Endothelial cell of umbilical vein (primary cell): ENCODE results near the gene SMPX. TPM values are rescaled to one million over a fixed set of nuclear protein-coding genes. Genes with fewer than 3 reads are reported as not detected.

Experiments used
- BruUV-seq: library from RNA; stranded (reverse); fragments of 400-500 nt; replicated peaks from 2 replicates; lab custom pipeline; 2021; lab: Mats Ljungman, UMichigan
- CTCF ChIA-PET: fragments of 300-600, 350-600 bp; sonication (Branson Sonifier 250); formaldehyde crosslinking; loops from one replicate; lab custom pipeline; 2021; ENCODE audit warnings: antibody characterized with exemption, inconsistent platforms; lab: Charles Lee
- POLR2A ChIA-PET: fragments of 300-600, 350-600 bp; sonication (Branson Sonifier 250); formaldehyde crosslinking; loops from one replicate; lab custom pipeline; 2021; ENCODE audit warnings: antibody characterized with exemption, inconsistent platforms; lab: Charles Lee
- DNase-seq: peaks from one replicate; pipeline ENCODE4 v3.0.0-alpha.2; 2011; ENCODE audit warnings: low read depth, low spot score
- FAIRE-seq: peaks from 2 replicates; lab custom pipeline; 2011; peaks lifted over from hg19 to GRCh38; lab: Jason Lieb, UNC
- H2AFZ ChIP-seq: 2 replicates; pipeline ENCODE4 v1.6.0; 2012; ENCODE audit warnings: low read depth, low read length, control low read depth, inconsistent platforms
- H3K27ac ChIP-seq: 2 replicates; pipeline ENCODE4 v1.5.1; 2011; ENCODE audit warnings: low read depth, mild to moderate bottlenecking, control low read depth, low read length, moderate library complexity; ENCODE audit not compliant: insufficient read depth
- H3K27me3 ChIP-seq, 2 experiments: 2 replicates each; pipeline versions ENCODE4 v1.6.0 to v1.6.1; 2011; ENCODE audit warnings: low read length in 2 of 2, mixed read lengths in 1 of 2; ENCODE audit not compliant: control insufficient read depth in 2 of 2, insufficient read depth in 2 of 2
- H3K36me3 ChIP-seq, 2 experiments: 2 replicates in 1 of 2; 3 replicates in 1 of 2; pipeline ENCODE4 v1.5.1; 2011; ENCODE audit warnings: low read length in 2 of 2, mild to moderate bottlenecking in 1 of 2, moderate library complexity in 1 of 2; ENCODE audit not compliant: control insufficient read depth in 2 of 2, insufficient read depth in 2 of 2; ENCODE audit errors: extremely low read depth in 1 of 2
- H3K4me1 ChIP-seq: 3 replicates; pipeline ENCODE4 v1.5.1; 2011; ENCODE audit warnings: mild to moderate bottlenecking, low read length; ENCODE audit not compliant: control insufficient read depth, insufficient read depth; ENCODE audit errors: extremely low read depth
- H3K4me2 ChIP-seq: 2 replicates; pipeline ENCODE4 v1.6.1; 2011; ENCODE audit warnings: low read length, control low read depth, mixed read lengths; ENCODE audit not compliant: insufficient read depth
- H3K4me3 ChIP-seq, 3 experiments: fragments of 200-600 bp in 1 of 3; sonication (generic), shearing (Covaris generic) in 1 of 3; replicated peaks in 1 of 3; 2 replicates each; pipeline ENCODE4 v1.5.1; 2011 to 2016; ENCODE audit warnings: control low read depth in 3 of 3, low read length in 3 of 3, mild to moderate bottlenecking in 2 of 3, inconsistent platforms in 1 of 3, low read depth in 1 of 3, moderate library complexity in 1 of 3; ENCODE audit not compliant: insufficient read depth in 1 of 3
- H3K79me2 ChIP-seq: 2 replicates; pipeline ENCODE4 v1.6.0; 2012; ENCODE audit warnings: low read length, inconsistent platforms; ENCODE audit not compliant: control insufficient read depth, insufficient read depth
- H3K9ac ChIP-seq: replicated peaks from 2 replicates; pipeline ENCODE3; 2011; ENCODE audit warnings: low read length, control low read depth; ENCODE audit not compliant: insufficient read depth; ENCODE audit errors: extremely low read depth
- H3K9me1 ChIP-seq: replicated peaks from 3 replicates; pipeline ENCODE4 v1.6.0; 2011; ENCODE audit warnings: mild to moderate bottlenecking, low read length; ENCODE audit not compliant: control insufficient read depth, insufficient read depth; ENCODE audit errors: extremely low read depth
- H3K9me3 ChIP-seq: replicated peaks from 2 replicates; pipeline ENCODE4 v1.5.1; 2012; ENCODE audit warnings: low read length, inconsistent platforms; ENCODE audit not compliant: control insufficient read depth, insufficient read depth
- H4K20me1 ChIP-seq: replicated peaks from 2 replicates; pipeline ENCODE3; 2011; ENCODE audit warnings: mild to moderate bottlenecking, low read length; ENCODE audit not compliant: control insufficient read depth, insufficient read depth; ENCODE audit errors: extremely low read depth
- EZH2 ChIP-seq: IDR thresholded peaks from 2 replicates; pipeline ENCODE4 v1.6.1; 2012; ENCODE audit warnings: borderline replicate concordance, low read depth, mild to moderate bottlenecking, moderate library complexity, low read length, inconsistent platforms; ENCODE audit not compliant: severe bottlenecking
- FOS ChIP-seq: IDR thresholded peaks from 2 replicates; pipeline ENCODE4 v1.6.1; 2011; ENCODE audit warnings: mild to moderate bottlenecking, low read length, moderate library complexity, borderline replicate concordance; ENCODE audit not compliant: insufficient read depth
- GATA2 ChIP-seq: IDR thresholded peaks from 2 replicates; pipeline ENCODE4 v1.7.0; 2011; ENCODE audit warnings: low read depth, mild to moderate bottlenecking, moderate library complexity, mixed read lengths, low read length; ENCODE audit not compliant: insufficient read length, insufficient read depth
- JUN ChIP-seq: IDR thresholded peaks from 2 replicates; pipeline ENCODE4 v1.6.1; 2011; ENCODE audit warnings: borderline replicate concordance, low read depth; ENCODE audit not compliant: insufficient read length, insufficient read depth
- MYC ChIP-seq: IDR thresholded peaks from one replicate; pipeline ENCODE4 v1.6.1; 2011; ENCODE audit warnings: mild to moderate bottlenecking, low read depth, low read length
- POLR2A ChIP-seq: IDR thresholded peaks from 2 replicates; pipeline ENCODE4 v1.6.1; 2012; ENCODE audit warnings: low read depth, mild to moderate bottlenecking, control low read depth, low read length
- POLR2AphosphoS5 ChIP-seq: IDR thresholded peaks from 2 replicates; pipeline ENCODE4 v1.6.1; 2012; ENCODE audit warnings: low read depth, mild to moderate bottlenecking, control low read depth, low read length, moderate library complexity; ENCODE audit not compliant: insufficient read depth
- dilution Hi-C: fragments of 300-500 bp; cut with MboI; formaldehyde crosslinking; loops from one replicate; pipeline ENCODE4 v1.15.0; 2019; ENCODE audit warnings: low sequenced_read_pairs; ENCODE audit not compliant: extremely low pct_ligation_motif_present
- intact Hi-C: fragments of 100-400 bp; cut with micrococcal nuclease; formaldehyde crosslinking; loops from one replicate; pipeline ENCODE4 v1.10.0; 2022
- polyA plus RNA-seq, 4 experiments: library from polyadenylated mRNA; depleted of rRNA in 3 of 4; stranded (reverse) in 3 of 4; unstranded in 1 of 4; fragments of >200 nt; gene quantifications; 2 replicates each; pipeline versions ENCODE4 v1.2.1 to v1.2.3, GENCODE V29; 2011 to 2012; ENCODE audit warnings: missing spikeins in 1 of 4
- total RNA-seq: library from RNA; stranded (reverse); gene quantifications from 2 replicates; pipeline ENCODE4 v1.2.3, GENCODE V29; 2021
- TF ChIP-seq, protein P1 (sequence below), 2 donors: IDR thresholded peaks; 1 replicate in 1 of 2; 2 replicates in 1 of 2; pipeline ENCODE4 v1.5.1; 2011; ENCODE audit warnings: low read length in 2 of 2, mild to moderate bottlenecking in 2 of 2, moderate library complexity in 2 of 2, control low read depth in 1 of 2, inconsistent platforms in 1 of 2, low read depth in 1 of 2; ENCODE audit not compliant: insufficient read depth in 1 of 2; ENCODE audit errors: extremely low read depth in 1 of 2
- TF ChIP-seq, protein P2 (sequence below): IDR thresholded peaks from 2 replicates; pipeline ENCODE4 v1.6.1; 2011; ENCODE audit not compliant: insufficient read depth, insufficient read length

The SMPX gene
- total and polyA plus RNA-seq, 2 donors (not counting 3 experiments of a cell fraction or from before 2014, with no cell fraction given): not detected

DNA sequence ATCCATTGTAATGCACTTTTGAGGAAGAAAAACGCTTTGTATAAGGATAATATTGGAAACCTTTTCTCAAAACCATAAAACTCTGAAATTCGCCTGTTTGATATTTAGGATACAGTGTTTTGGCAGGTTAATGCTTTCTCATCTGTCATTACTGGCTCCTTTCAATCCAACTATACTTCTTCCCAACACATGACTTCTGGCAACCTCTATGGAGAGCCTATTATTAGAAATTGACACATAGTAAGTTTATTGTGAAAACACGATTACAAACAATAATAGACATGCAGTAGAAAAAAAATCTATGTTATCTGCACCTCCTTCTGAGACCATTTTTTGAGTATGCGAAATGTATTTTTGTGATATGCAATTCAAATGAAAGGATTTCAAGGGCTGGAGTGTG is 95.2 kb downstream of the SMPX start:
- no peaks in the 10 kb centered on the region for H3K79me2 ChIP-seq
- FAIRE-seq (no peak), DNase-seq (no peak)
- H3K9ac ChIP-seq: no peak overlapping the region
- no peaks in the 10 kb centered on the region for H3K36me3 ChIP-seq
- H3K4me1 ChIP-seq: no peaks in the 10 kb centered on the region
- dilution Hi-C loops: no loop called here
- no peak overlapping the region for H3K27ac ChIP-seq
- intact Hi-C loops: no loop called here
- H3K4me3 ChIP-seq: no peak overlapping the region
- H3K27me3 ChIP-seq: peaks cover 6 to 14% of the 10 kb centered on the region in 2 experiments
- no peaks in the 10 kb centered on the region for H3K9me1 ChIP-seq
- no peaks in the 10 kb centered on the region for H3K9me3 ChIP-seq
- H2AFZ ChIP-seq: no peak overlapping the region
- POLR2A ChIA-PET: no interaction called here
- no peak overlapping the region for H3K4me2 ChIP-seq
- no TSS peak for BruUV-seq
- H4K20me1 ChIP-seq: no peaks in the 10 kb centered on the region
- CTCF ChIA-PET: no interaction called here
- no peak for TF ChIP-seq MYC
- no peak for TF ChIP-seq POLR2A
- TF ChIP-seq, protein P1, sequence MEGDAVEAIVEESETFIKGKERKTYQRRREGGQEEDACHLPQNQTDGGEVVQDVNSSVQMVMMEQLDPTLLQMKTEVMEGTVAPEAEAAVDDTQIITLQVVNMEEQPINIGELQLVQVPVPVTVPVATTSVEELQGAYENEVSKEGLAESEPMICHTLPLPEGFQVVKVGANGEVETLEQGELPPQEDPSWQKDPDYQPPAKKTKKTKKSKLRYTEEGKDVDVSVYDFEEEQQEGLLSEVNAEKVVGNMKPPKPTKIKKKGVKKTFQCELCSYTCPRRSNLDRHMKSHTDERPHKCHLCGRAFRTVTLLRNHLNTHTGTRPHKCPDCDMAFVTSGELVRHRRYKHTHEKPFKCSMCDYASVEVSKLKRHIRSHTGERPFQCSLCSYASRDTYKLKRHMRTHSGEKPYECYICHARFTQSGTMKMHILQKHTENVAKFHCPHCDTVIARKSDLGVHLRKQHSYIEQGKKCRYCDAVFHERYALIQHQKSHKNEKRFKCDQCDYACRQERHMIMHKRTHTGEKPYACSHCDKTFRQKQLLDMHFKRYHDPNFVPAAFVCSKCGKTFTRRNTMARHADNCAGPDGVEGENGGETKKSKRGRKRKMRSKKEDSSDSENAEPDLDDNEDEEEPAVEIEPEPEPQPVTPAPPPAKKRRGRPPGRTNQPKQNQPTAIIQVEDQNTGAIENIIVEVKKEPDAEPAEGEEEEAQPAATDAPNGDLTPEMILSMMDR (IDR thresholded peaks at IDR 0.05; ENCODE audit: extremely low read depth in 1 of 2, insufficient read depth in 1 of 2, low read depth in 1 of 2, low read length in 2 of 2): no peak
- no peak for TF ChIP-seq FOS
- TF ChIP-seq EZH2: no peak
- TF ChIP-seq POLR2AphosphoS5: no peak
- TF ChIP-seq GATA2: no peak
- TF ChIP-seq, protein P2, sequence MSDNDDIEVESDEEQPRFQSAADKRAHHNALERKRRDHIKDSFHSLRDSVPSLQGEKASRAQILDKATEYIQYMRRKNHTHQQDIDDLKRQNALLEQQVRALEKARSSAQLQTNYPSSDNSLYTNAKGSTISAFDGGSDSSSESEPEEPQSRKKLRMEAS: no peak
- TF ChIP-seq JUN: no peak
